A549 (cell line): ENCODE data around the gene EYA2.

ENCODE experiments used
- CTCF ChIP-seq: fragments of >200 bp; sonication (Bioruptor Twin); formaldehyde crosslinking; IDR thresholded peaks from 3 replicates; pipeline ENCODE4 v1.5.1; 2016
- EP300 ChIP-seq, 2 experiments: fragments of >200 bp; sonication (Bioruptor Twin); formaldehyde crosslinking; IDR thresholded peaks; 2 replicates in 1 of 2; 3 replicates in 1 of 2; pipeline ENCODE4 v1.6.1; 2016 to 2017
- JUN ChIP-seq, 2 experiments: fragments of >200 bp; sonication (Bioruptor Twin); formaldehyde crosslinking; IDR thresholded peaks; 2 replicates in 1 of 2; 3 replicates in 1 of 2; pipeline ENCODE4 v1.6.1; 2016 to 2017
- KDM1A ChIP-seq: fragments of 200-600 bp; sonication (generic); IDR thresholded peaks from 2 replicates; pipeline ENCODE4 v1.6.1; 2016; ENCODE audit warnings: low read depth, mild to moderate bottlenecking
- KDM5A ChIP-seq: fragments of 200-600 bp; sonication (generic); IDR thresholded peaks from 2 replicates; pipeline ENCODE4 v1.6.1; 2016; ENCODE audit warnings: antibody characterized with exemption, mild to moderate bottlenecking
- PBX3 ChIP-seq: IDR thresholded peaks from 2 replicates; pipeline ENCODE4 v1.6.1; 2012
- RCOR1 ChIP-seq: fragments of 150-350 bp; IDR thresholded peaks from 2 replicates; pipeline ENCODE4 v1.6.1; 2014; ENCODE audit warnings: antibody characterized with exemption, low read length, low read depth

GRCh38 chr20:47187450-47188195 is 293.0 kb downstream of the EYA2 start:
- TF ChIP-seq RCOR1 (no peak), PBX3 (no peak), JUN (IDR thresholded peaks at IDR 0.05) (no peak), CTCF (no peak), EP300 (IDR thresholded peaks at IDR 0.05) (no peak), KDM5A (no peak), KDM1A (no peak)
